OCI-LY1 (cell line): Measurements from ENCODE around the gene UBR3.
"Not testable (repeated sequence)": the region's sequence is repeated elsewhere in the genome, so short reads cannot be mapped to it uniquely, and the experiment has no call there.

Experiments used
- H2AFZ ChIP-seq: fragments of 200-600 bp; sonication (generic), shearing (Covaris generic); 2 replicates; pipeline ENCODE4 v1.6.0; 2014; ENCODE audit warnings: antibody characterized with exemption, mild to moderate bottlenecking, low read length
- H3F3A ChIP-seq: fragments of 200-600 bp; sonication (generic), shearing (Covaris generic); 2 replicates; pipeline ENCODE4 v1.6.0; 2014; ENCODE audit warnings: mild to moderate bottlenecking, antibody characterized with exemption, low read length, moderate library complexity; ENCODE audit not compliant: insufficient read depth
- H3K27ac ChIP-seq: fragments of 200-600 bp; sonication (generic); 2 replicates; pipeline ENCODE4 v1.5.1; 2014; ENCODE audit warnings: low read length, mixed run types, mild to moderate bottlenecking, low read depth; ENCODE audit not compliant: poor library complexity, severe bottlenecking
- H3K27me3 ChIP-seq: fragments of 200-600 bp; sonication (generic); 2 replicates; pipeline ENCODE4 v1.6.0; 2014; ENCODE audit warnings: antibody characterized with exemption, mild to moderate bottlenecking, low read length, moderate library complexity; ENCODE audit not compliant: insufficient read depth
- H3K36me3 ChIP-seq: fragments of 200-600 bp; sonication (generic); 2 replicates; pipeline ENCODE4 v1.6.1; 2014; ENCODE audit warnings: mild to moderate bottlenecking, antibody characterized with exemption, low read length, moderate library complexity, mixed read lengths; ENCODE audit not compliant: insufficient read depth
- H3K4me1 ChIP-seq: fragments of 200-600 bp; sonication (generic); 2 replicates; pipeline ENCODE4 v1.5.1; 2014; ENCODE audit warnings: mild to moderate bottlenecking, low read length, moderate library complexity; ENCODE audit not compliant: insufficient read depth, severe bottlenecking
- H3K4me2 ChIP-seq: fragments of 200-600 bp; sonication (generic), shearing (Covaris generic); 2 replicates; pipeline ENCODE4 v1.6.1; 2014; ENCODE audit warnings: low read length
- H3K4me3 ChIP-seq: fragments of 200-600 bp; sonication (generic); 2 replicates; pipeline ENCODE4 v1.5.1; 2014; ENCODE audit warnings: low read length, low read depth, mild to moderate bottlenecking, mixed read lengths; ENCODE audit not compliant: poor library complexity, severe bottlenecking
- H3K79me2 ChIP-seq: fragments of 200-600 bp; shearing (Covaris generic); 2 replicates; pipeline ENCODE4 v1.6.1; 2016; ENCODE audit warnings: mixed run types, low read length, mixed read lengths; ENCODE audit not compliant: insufficient read depth
- H3K9ac ChIP-seq: fragments of 200-600 bp; sonication (generic), shearing (Covaris generic); 2 replicates; pipeline ENCODE4 v1.6.1; 2014; ENCODE audit warnings: mild to moderate bottlenecking, low read length, mixed read lengths
- H3K9me2 ChIP-seq: fragments of 200-600 bp; sonication (generic), shearing (Covaris generic); 2 replicates; pipeline ENCODE4 v1.6.1; 2014; ENCODE audit warnings: low read depth, mild to moderate bottlenecking, low read length, mixed read lengths
- H3K9me3 ChIP-seq: fragments of 200-600 bp; shearing (Covaris generic); 2 replicates; pipeline ENCODE4 v1.6.1; 2014; ENCODE audit warnings: low read length, mixed read lengths
- H4K20me1 ChIP-seq: fragments of 200-600 bp; sonication (generic), shearing (Covaris generic); 2 replicates; pipeline ENCODE4 v1.6.0; 2016; ENCODE audit warnings: mild to moderate bottlenecking, low read length; ENCODE audit not compliant: insufficient read depth
- CTCF ChIP-seq: fragments of 200-600 bp; sonication (generic), shearing (Covaris generic); IDR thresholded peaks from 2 replicates; pipeline ENCODE4 v1.5.1; 2017; ENCODE audit warnings: mild to moderate bottlenecking, antibody characterized with exemption, low read length, moderate library complexity, mixed read lengths
- EZH2 ChIP-seq: fragments of 200-600 bp; sonication (generic), shearing (Covaris generic); IDR thresholded peaks from 2 replicates; pipeline ENCODE4 v1.8.0; 2017; ENCODE audit warnings: borderline replicate concordance, mixed run types, mild to moderate bottlenecking, antibody characterized with exemption, low read length, moderate library complexity, mixed read lengths

Gene UBR3

GRCh38 chr2:169897834-169898233, 70.6 kb downstream of the UBR3 start:
- H3F3A ChIP-seq = no peaks in the 10 kb centered on the region
- H3K4me1 ChIP-seq = no peaks in the 10 kb centered on the region
- no peak overlapping the region for H3K4me2 ChIP-seq
- H3K9me2 ChIP-seq = no peaks in the 10 kb centered on the region
- no peak overlapping the region for H3K9ac ChIP-seq
- no peak for TF ChIP-seq CTCF
- TF ChIP-seq EZH2 = no peak
- no peaks in the 10 kb centered on the region for H4K20me1 ChIP-seq
- no peak overlapping the region for H2AFZ ChIP-seq
- H3K9me3 ChIP-seq = no peaks in the 10 kb centered on the region
- H3K27me3 ChIP-seq = no peaks in the 10 kb centered on the region
- no peaks in the 10 kb centered on the region for H3K79me2 ChIP-seq
- H3K4me3 ChIP-seq = no peak overlapping the region
- peaks cover 14% of the 10 kb centered on the region; the same call in 1 of the 2 replicates for H3K36me3 ChIP-seq
- no peak overlapping the region for H3K27ac ChIP-seq

- H3K9ac ChIP-seq, H3K27ac ChIP-seq, H3K9me2 ChIP-seq, H3K27me3 ChIP-seq, H3K4me1 ChIP-seq, H3K4me2 ChIP-seq, H2AFZ ChIP-seq, H3K4me3 ChIP-seq, H3F3A ChIP-seq, H3K9me3 ChIP-seq, H3K79me2 ChIP-seq, H4K20me1 ChIP-seq: not testable (repeated sequence)
- H3K36me3 ChIP-seq = peaks cover 16% of the 10 kb centered on the region; the same call in 1 of the 2 replicates
Measured at GRCh38 chr2:169900103-169900502, 72.8 kb downstream of the UBR3 start.

GRCh38 chr2:169900686-169901085, 73.4 kb downstream of the UBR3 start:
- H3K4me1 ChIP-seq = no peaks in the 10 kb centered on the region
- TF ChIP-seq CTCF (no peak), EZH2 (no peak)
- H3K36me3 ChIP-seq = peaks cover 11% of the 10 kb centered on the region; the same call in 1 of the 2 replicates
- no peak overlapping the region for H3K4me3 ChIP-seq
- no peaks in the 10 kb centered on the region for H4K20me1 ChIP-seq
- H2AFZ ChIP-seq = no peak overlapping the region
- no peak overlapping the region for H3K4me2 ChIP-seq
- no peaks in the 10 kb centered on the region for H3F3A ChIP-seq
- no peaks in the 10 kb centered on the region for H3K79me2 ChIP-seq
- no peaks in the 10 kb centered on the region for H3K27me3 ChIP-seq
- H3K9me2 ChIP-seq = no peaks in the 10 kb centered on the region
- no peaks in the 10 kb centered on the region for H3K9me3 ChIP-seq
- H3K27ac ChIP-seq = no peak overlapping the region
- H3K9ac ChIP-seq = no peak overlapping the region

GRCh38 chr2:169906731-169907130, 79.5 kb downstream of the UBR3 start:
- H3K9ac ChIP-seq = no peak overlapping the region
- H3K79me2 ChIP-seq = no peaks in the 10 kb centered on the region
- H4K20me1 ChIP-seq = no peaks in the 10 kb centered on the region
- no peaks in the 10 kb centered on the region for H3K9me2 ChIP-seq
- H3K9me3 ChIP-seq = no peaks in the 10 kb centered on the region
- no peak overlapping the region for H3K4me3 ChIP-seq
- H3K4me1 ChIP-seq = no peaks in the 10 kb centered on the region
- TF ChIP-seq EZH2 (no peak), CTCF (no peak)
- H2AFZ ChIP-seq = no peak overlapping the region
- no peaks in the 10 kb centered on the region for H3K27me3 ChIP-seq
- H3F3A ChIP-seq = no peaks in the 10 kb centered on the region
- H3K36me3 ChIP-seq = peaks cover 16% of the 10 kb centered on the region; the same call in 1 of the 2 replicates
- H3K4me2 ChIP-seq = no peak overlapping the region
- H3K27ac ChIP-seq = no peak overlapping the region
